T-helper 17 cell (primary cell): ENCODE data around the gene CREBBP. TPM values are rescaled to one million over a fixed set of nuclear protein-coding genes. Genes with fewer than 3 reads are reported as not detected.

Experiments used
- ATAC-seq: fragments of 150-1000 bp; cut with Tn5 transposase; 2 replicates; pipeline ENCODE4 v1.10.0; 2021; ENCODE audit warnings: mild to moderate bottlenecking, moderate library complexity
- DNase-seq, 3 donors: peaks; one replicate each; pipeline versions ENCODE4 v3.0.0 to v3.0.0-alpha.2; 2020 to 2021
- H3K9me3 ChIP-seq: one replicate; pipeline ENCODE4 v1.7.0; 2013; ENCODE audit warnings: low read length, mild to moderate bottlenecking; ENCODE audit not compliant: control insufficient read depth, poor library complexity, severe bottlenecking
- H3K27ac Mint-ChIP-seq: one replicate; pipeline ENCODE4 v1.8.0; 2022; ENCODE audit warnings: mild to moderate bottlenecking, moderate library complexity, mixed read lengths
- H3K27me3 Mint-ChIP-seq: one replicate; pipeline ENCODE4 v1.8.0; 2022; ENCODE audit warnings: mixed read lengths
- H3K36me3 Mint-ChIP-seq: one replicate; pipeline ENCODE4 v1.8.0; 2022; ENCODE audit warnings: low read depth, mixed read lengths
- H3K4me1 Mint-ChIP-seq: one replicate; pipeline ENCODE4 v1.8.0; 2022; ENCODE audit warnings: mild to moderate bottlenecking, mixed read lengths
- H3K4me3 Mint-ChIP-seq: one replicate; pipeline ENCODE4 v1.8.0; 2022; ENCODE audit warnings: mild to moderate bottlenecking, moderate library complexity, mixed read lengths
- total RNA-seq, 4 donors: library from RNA in 2 of 4; stranded (reverse) in 2 of 4; gene quantifications; one replicate each; pipeline ENCODE4 v1.2.3 and lab custom pipeline; 2022 to 2026

CREBBP gene
- total RNA-seq, 2 donors from 2014 or later = 158 to 173 TPM

DNA sequence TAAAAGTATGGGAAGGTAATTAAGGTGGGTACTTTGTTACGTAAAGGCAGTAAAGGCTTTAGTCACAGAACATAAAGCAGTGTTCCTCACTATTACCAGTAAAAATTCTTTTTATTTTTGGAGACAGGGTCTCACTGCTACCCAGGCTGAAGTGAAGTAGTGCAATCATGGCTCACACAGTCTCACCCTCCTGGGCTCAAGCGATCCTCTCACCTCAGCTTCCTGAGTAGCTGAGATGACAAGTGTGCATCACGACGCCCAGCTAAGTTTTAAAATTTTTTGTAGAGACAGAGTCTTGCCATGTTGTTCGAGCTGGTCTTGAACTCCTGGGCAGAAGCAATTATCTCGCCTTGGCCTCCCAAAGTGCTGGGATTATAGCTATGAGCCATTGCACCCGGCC lies 80.5 kb downstream of the CREBBP start:
- H3K4me3 Mint-ChIP-seq = no peak overlapping the region
- no peak for DNase-seq

DNA sequence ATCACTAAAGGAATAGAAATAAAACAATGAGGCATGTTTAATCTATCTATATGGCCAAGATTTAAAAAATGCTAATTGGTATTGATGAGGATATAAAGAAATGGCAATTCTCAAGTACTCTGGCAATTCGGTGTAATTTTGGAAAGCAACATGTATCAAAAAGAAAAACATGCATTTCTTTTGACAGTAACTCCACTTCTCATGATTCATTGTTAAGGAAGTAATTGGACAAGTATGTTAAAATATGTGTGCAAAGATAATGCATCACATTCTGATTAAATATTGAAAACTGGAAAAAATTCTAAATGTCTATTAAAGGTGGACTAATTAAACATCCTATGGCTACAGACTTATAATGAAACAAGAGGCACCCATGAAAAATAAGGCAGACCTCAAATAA lies 81.2 kb downstream of the CREBBP start:
- no peak overlapping the region for H3K4me3 Mint-ChIP-seq
- ATAC-seq (no peak), DNase-seq (no peak)
- H3K36me3 Mint-ChIP-seq = peaks cover 3% of the 10 kb centered on the region
- H3K9me3 ChIP-seq = no peaks in the 10 kb centered on the region
- H3K27ac Mint-ChIP-seq = no peak overlapping the region
- no peaks in the 10 kb centered on the region for H3K27me3 Mint-ChIP-seq
- peaks cover 40% of the 10 kb centered on the region for H3K4me1 Mint-ChIP-seq

More for the DNA sequence above, 80.5 kb downstream of the CREBBP start:
- Mint-ChIP-seq H3K27me3 (no peaks in the 10 kb centered on the region), H3K27ac (no peak overlapping the region), H3K4me1 (peaks cover 43% of the 10 kb centered on the region), H3K36me3 (peaks cover 3% of the 10 kb centered on the region)
- no peak for ATAC-seq
- no peaks in the 10 kb centered on the region for H3K9me3 ChIP-seq

GRCh38 chr16:3798838-3799237 lies 81.7 kb downstream of the CREBBP start:
- Mint-ChIP-seq H3K4me1 (peaks cover 36% of the 10 kb centered on the region), H3K4me3 (peak overlapping the region; percentile 15), H3K27me3 (no peaks in the 10 kb centered on the region), H3K36me3 (peaks cover 3% of the 10 kb centered on the region), H3K27ac (no peak overlapping the region)
- DNase-seq = no peak
- no peak for ATAC-seq
- no peaks in the 10 kb centered on the region for H3K9me3 ChIP-seq

DNA sequence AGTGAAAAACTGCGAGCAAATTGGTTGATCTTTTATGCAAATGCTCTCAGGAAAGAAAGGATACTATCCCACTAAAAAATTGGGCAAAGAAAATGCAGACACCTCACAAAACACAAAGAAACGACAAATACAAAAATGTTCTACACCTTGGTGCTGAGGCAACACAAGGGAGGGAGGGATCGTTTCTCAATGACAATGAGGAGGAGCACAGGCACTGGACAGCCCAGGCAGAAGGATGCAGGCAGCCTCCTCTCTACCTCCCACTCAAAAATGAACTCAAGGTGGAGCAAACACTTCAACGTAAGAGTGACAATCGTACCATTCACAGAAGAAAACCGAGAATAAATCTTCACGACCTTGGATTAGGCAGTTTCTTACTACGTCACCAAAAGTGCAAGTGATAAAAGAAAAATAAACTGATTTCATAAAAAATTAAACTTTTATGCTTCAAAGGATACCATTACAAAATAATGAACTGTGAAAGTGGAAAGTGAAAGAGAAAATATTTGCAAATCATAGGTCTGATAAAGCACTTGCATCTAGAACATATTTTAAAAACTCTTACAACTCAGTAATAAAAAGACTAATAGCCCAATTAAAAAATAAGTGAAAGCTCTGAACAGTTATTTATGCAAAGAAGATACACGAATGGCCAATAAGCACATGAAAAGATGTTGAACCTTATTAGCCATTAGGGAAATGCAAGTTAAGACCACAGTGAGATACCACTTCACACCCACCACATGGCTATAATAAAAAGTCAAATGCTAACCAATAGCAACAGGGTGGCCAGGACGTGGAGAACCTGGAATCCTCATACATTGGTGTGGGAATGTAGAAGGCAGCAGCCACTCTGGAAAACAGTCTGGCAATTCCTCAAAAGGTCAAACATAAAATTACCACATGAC lies 82.4 kb downstream of the CREBBP start:
- Mint-ChIP-seq H3K4me3 (peak overlapping the region; percentile 57), H3K27ac (peak overlapping the region; percentile 80), H3K4me1 (peaks cover 38% of the 10 kb centered on the region), H3K27me3 (no peaks in the 10 kb centered on the region), H3K36me3 (peaks cover 3% of the 10 kb centered on the region)
- ATAC-seq (peak; percentile 52), DNase-seq (no peak)
- no peaks in the 10 kb centered on the region for H3K9me3 ChIP-seq

- no peak for DNase-seq
- H3K36me3 Mint-ChIP-seq = peaks cover 6% of the 10 kb centered on the region
- H3K27ac Mint-ChIP-seq = peak overlapping the region; percentile 80
- H3K27me3 Mint-ChIP-seq = no peaks in the 10 kb centered on the region
- no peaks in the 10 kb centered on the region for H3K9me3 ChIP-seq
- ATAC-seq = peak; percentile 81
- peak overlapping the region; percentile 25 for H3K4me3 Mint-ChIP-seq
- peaks cover 41% of the 10 kb centered on the region for H3K4me1 Mint-ChIP-seq
Measured at GRCh38 chr16:3797473-3797872, 83.0 kb downstream of the CREBBP start.

DNA sequence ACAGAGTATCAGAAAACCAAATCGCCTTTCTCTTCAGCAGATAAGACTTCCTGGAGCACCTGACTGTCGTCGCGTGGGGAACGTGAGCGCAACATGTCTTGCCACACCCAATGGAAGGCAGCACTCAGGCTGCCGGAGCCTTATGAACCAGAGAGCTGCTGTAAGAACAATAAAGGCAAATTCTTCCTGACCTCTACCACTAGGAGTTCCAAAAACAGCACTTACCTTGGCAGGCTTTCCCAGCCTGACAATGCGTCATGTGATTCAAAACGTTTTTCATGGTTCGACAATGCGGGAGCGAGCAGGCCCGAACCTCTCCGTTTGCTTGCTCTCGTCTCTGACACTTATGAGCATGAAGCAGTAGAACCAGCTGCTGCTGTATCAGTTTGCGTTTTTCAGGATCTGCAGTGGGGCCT lies 87.3 kb downstream of the CREBBP start:
- H3K4me1 Mint-ChIP-seq = peaks cover 49% of the 10 kb centered on the region
- DNase-seq = no peak

DNA sequence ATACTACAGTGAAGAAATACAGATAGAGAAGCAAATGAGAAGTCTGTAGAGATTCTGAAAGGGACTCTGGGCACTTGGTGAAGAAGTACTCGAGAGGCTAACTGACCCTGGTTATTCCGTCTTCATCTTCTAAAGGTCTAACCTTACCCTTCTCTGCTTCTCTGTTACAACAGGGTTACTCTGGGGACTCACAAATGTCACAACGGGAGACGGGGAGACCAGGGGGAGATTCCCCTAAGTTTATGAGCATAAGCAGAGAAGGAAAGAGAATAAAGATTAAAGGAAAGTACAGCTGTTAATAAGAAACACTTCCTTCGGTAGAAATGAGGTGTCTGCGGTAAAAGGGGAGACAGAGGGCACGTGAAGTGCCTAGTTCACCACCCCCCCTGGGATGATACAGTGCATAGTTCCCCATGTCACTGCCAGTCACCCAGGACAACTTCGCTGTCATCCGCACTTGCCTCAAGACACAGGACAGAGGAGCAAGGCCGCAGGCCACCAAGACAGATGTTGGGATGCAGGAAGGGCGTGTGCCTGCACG lies 88.0 kb downstream of the CREBBP start:
- no peak for DNase-seq
- Mint-ChIP-seq H3K4me1 (peaks cover 46% of the 10 kb centered on the region), H3K4me3 (no peak overlapping the region), H3K36me3 (peaks cover 9% of the 10 kb centered on the region), H3K27ac (peak overlapping the region; percentile 67), H3K27me3 (no peaks in the 10 kb centered on the region)
- ATAC-seq = no peak
- H3K9me3 ChIP-seq = no peaks in the 10 kb centered on the region

More for the DNA sequence above, 87.3 kb downstream of the CREBBP start:
- H3K27me3 Mint-ChIP-seq = no peaks in the 10 kb centered on the region
- no peaks in the 10 kb centered on the region for H3K9me3 ChIP-seq
- H3K4me3 Mint-ChIP-seq = no peak overlapping the region
- H3K27ac Mint-ChIP-seq = peak overlapping the region; percentile 67
- ATAC-seq = no peak
- H3K36me3 Mint-ChIP-seq = peaks cover 9% of the 10 kb centered on the region

- Mint-ChIP-seq H3K36me3 (peaks cover 9% of the 10 kb centered on the region), H3K4me3 (no peak overlapping the region), H3K27ac (peak overlapping the region; percentile 73), H3K4me1 (peaks cover 44% of the 10 kb centered on the region), H3K27me3 (no peaks in the 10 kb centered on the region)
- no peaks in the 10 kb centered on the region for H3K9me3 ChIP-seq
- DNase-seq (no peak), ATAC-seq (no peak)
Measured at GRCh38 chr16:3791701-3792100, 88.8 kb downstream of the CREBBP start.

DNA sequence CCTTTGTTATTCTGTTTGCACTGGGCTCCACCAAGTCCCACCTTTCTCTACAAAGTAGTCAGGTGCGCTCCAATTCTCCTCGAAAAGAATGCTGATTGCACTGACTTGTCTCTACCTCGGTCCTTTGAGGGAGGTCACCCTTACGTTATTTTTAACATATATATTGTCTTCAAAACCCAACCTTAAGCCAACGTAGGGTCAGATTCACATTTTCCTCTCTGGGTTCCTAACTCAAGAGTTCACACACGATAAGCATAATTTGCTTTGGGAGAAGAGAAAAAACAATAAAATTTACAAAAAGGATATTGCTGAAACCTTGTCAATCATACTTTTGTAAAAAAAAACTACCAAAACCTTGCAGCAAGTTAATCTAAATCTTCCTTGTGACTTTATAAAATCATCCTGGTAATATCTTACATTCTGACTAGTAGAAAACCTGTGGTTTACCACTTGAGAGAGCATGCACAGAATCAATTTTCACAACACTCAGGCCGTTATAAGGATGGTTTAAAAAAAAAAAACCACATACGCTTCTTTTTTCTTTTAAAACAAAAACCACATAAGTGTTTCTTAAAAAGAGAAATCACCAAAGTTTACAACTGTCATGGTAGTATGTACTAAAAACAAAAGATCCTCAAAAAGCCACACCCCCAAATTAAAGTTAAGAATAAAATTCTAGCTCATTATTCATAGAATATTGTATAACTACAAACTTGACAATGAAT lies 91.0 kb downstream of the CREBBP start:
- peak overlapping the region; percentile 64 for H3K4me3 Mint-ChIP-seq
- ATAC-seq (peak; percentile 88), DNase-seq (no peak)
- peaks cover 11% of the 10 kb centered on the region for H3K36me3 Mint-ChIP-seq
- no peaks in the 10 kb centered on the region for H3K27me3 Mint-ChIP-seq
- no peaks in the 10 kb centered on the region for H3K9me3 ChIP-seq
- H3K4me1 Mint-ChIP-seq = peaks cover 38% of the 10 kb centered on the region
- H3K27ac Mint-ChIP-seq = peak overlapping the region; percentile 73

DNA sequence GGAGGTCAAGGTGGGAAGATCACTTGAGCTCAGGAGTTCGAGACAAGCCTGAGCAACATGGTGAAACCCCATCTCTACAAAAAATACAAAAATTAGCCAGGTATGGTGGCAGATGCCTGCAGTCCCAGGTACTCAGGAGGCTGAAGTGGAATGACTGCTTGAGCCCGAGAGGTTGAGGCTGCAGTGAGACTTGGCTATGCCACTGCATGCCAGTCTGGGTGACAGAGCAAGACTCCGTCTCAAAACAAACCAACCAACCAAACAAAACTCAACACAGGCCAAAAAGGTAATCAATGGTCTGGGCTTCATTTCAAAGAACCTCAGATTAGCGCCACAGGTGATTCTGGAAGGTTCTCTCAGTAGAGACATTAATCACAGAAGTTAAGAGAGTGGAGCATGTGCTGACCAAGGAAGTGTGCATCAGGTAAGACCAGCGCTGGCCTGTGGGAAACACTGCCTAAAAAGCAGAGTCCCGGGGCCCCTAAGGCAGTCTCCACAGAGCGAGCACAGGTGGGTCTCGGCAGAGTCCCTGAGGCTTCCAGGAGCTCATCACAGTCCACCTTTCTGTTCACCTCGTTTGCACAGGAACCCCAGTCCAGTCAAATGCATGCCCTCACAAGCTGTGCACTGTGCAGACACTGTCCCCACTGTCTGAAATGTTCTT lies 91.7 kb downstream of the CREBBP start:
- Mint-ChIP-seq H3K4me3 (peak overlapping the region; percentile 64), H3K27ac (peak overlapping the region; percentile 73), H3K27me3 (no peaks in the 10 kb centered on the region), H3K4me1 (peaks cover 44% of the 10 kb centered on the region), H3K36me3 (peaks cover 13% of the 10 kb centered on the region)
- H3K9me3 ChIP-seq = no peaks in the 10 kb centered on the region
- ATAC-seq (peak; percentile 14), DNase-seq (no peak)

GRCh38 chr16:3787924-3788661 lies 92.4 kb downstream of the CREBBP start:
- H3K36me3 Mint-ChIP-seq = peaks cover 14% of the 10 kb centered on the region
- H3K27me3 Mint-ChIP-seq = no peaks in the 10 kb centered on the region

GRCh38 chr16:3785413-3785812 lies 95.1 kb downstream of the CREBBP start:
- H3K27me3 Mint-ChIP-seq = no peaks in the 10 kb centered on the region
- H3K4me3 Mint-ChIP-seq = no peak overlapping the region
- peaks cover 5% of the 10 kb centered on the region for H3K36me3 Mint-ChIP-seq
- DNase-seq = no peak
- peak overlapping the region; percentile 43 for H3K27ac Mint-ChIP-seq
- peaks cover 32% of the 10 kb centered on the region for H3K4me1 Mint-ChIP-seq
- ATAC-seq = no peak
- H3K9me3 ChIP-seq = no peaks in the 10 kb centered on the region

More at GRCh38 chr16:3787924-3788661, 92.4 kb downstream of the CREBBP start:
- H3K4me1 Mint-ChIP-seq = peaks cover 43% of the 10 kb centered on the region
- no peak for DNase-seq
- no peak overlapping the region for H3K4me3 Mint-ChIP-seq
- ATAC-seq = no peak
- no peak overlapping the region for H3K27ac Mint-ChIP-seq
- H3K9me3 ChIP-seq = no peaks in the 10 kb centered on the region
